ENCODE results near the gene CTDSP1.
A peak's percentile ranks its signal among the peaks of the same experiment; 100 is the strongest.

Gene CTDSP1, protein sequence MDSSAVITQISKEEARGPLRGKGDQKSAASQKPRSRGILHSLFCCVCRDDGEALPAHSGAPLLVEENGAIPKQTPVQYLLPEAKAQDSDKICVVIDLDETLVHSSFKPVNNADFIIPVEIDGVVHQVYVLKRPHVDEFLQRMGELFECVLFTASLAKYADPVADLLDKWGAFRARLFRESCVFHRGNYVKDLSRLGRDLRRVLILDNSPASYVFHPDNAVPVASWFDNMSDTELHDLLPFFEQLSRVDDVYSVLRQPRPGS

DNA sequence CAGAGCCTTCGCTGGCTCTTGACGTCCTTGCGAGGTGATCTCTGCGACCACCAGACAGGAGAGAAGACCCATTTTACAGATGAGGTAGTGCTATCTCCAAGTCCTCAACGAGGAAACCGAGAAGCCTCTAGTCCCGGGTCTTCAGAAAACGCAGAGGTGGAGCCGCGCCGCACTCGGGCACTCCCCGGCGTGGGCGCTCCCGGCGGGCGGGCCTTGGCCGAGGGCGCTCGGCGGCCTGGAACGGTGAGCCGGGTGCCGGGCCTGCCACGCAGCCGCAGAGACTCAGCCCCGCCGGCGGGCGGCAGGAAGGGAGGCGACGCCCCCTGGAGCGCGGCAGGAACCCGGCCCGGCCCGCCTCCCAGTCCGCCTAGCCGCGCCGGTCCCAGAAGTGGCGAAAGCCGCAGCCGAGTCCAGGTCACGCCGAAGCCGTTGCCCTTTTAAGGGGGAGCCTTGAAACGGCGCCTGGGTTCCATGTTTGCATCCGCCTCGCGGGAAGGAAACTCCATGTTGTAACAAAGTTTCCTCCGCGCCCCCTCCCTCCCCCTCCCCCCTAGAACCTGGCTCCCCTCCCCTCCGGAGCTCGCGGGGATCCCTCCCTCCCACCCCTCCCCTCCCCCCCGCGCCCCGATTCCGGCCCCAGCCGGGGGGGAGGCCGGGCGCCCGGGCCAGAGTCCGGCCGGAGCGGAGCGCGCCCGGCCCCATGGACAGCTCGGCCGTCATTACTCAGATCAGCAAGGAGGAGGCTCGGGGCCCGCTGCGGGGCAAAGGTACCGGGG lies at the start of gene CTDSP1:
Gene CTDSP1 (plus strand): TSS at position 478 of the 776 bp plus-strand sequence. CDS start 223 bp downstream, at position 701.
- DNase-seq, result peak; percentile 82

DNA sequence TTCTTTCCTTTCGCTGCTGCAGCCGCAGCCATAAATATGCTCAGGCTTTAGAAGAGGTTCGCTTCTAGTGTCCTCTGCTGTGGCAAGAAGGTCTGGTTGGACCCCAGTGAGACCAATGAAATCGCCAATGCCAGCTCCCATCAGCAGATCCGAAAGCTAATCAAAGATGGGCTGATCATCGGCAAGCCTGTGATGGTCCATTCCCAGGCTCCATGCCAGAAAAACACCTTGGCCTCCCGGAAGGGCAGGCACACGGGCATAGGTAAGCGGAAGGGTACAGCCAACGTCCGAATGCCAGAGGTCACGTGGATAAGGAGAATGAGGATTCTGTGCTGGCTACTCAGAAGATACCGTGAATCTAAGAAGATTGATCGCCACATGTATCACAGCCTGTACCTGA lies 45.6 kb upstream of the CTDSP1 start:
- no peak for DNase-seq

DNA sequence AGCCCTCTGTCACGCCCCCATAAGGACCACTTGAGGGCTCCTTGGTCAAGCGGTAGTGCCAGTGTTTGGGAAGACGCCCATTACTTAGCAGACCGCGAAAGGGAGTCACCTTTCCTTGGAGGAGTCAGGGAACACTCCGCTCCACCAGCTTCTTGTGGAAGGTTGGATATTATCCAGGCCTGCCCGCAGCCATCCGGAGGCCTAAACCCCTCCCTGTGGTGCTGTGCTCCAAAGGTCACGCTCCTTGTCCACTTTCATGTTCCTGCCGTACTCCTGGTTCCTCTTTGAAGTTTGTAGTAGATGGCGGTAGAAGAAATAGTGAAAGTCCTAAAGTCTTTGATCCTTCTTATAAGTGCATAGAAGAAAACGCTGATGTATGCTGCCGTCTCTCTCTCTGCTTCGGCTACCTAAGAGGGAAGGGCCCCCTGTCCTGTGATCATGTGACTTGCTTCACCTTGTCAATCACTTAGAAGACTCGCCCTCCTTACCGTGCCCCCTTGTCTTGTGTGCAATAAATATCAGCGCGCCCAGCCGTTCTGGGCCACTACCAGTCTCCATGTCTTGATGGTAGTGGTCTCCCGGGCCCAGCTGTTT lies 44.7 kb upstream of the CTDSP1 start:
- no peak for DNase-seq

GRCh38 chr2:218357236-218358177 lies 42.2 kb upstream of the CTDSP1 start:
- DNase-seq, result no peak

GRCh38 chr2:218360453-218360852 lies 39.2 kb upstream of the CTDSP1 start:
- DNase-seq, result no peak

DNA sequence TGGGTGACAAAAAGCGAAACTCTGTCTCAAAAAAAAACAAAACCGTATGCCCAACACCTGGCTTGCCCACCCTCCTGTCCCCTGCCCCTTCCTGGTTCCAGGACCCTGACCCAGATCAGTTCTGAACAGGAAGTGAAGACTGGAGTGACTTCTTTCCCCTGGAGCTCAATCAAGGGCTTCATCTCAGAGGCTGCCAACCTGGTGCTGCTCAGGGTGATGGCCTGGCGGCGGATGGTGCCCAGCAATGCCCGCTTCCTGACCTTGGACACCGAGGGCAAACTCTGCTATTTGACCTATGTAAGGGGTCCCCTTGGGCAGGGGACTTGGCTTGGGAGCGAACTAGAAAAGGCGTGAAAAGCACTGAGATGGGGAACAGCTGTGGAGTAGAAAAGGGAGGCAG lies 37.1 kb upstream of the CTDSP1 start:
- no peak for DNase-seq

DNA sequence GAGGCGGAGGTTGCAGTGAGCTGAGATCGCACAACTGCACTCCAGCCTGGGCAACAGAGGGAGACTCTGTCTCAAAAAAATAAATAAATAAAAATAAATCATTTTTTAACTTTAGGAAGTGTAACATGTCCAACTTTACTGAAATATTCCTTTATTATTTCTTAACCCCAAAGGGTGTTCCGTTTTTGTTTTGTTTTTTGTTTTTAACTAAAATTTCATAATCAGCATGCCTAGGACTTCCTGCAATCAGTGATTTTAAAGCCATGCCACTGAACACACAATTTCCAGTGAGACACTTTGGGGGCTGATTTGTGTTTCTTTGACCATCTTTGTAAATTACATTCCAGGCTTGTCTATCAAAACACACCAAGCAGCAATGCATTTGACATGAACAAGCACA lies 35.9 kb upstream of the CTDSP1 start:
- no peak for DNase-seq

DNA sequence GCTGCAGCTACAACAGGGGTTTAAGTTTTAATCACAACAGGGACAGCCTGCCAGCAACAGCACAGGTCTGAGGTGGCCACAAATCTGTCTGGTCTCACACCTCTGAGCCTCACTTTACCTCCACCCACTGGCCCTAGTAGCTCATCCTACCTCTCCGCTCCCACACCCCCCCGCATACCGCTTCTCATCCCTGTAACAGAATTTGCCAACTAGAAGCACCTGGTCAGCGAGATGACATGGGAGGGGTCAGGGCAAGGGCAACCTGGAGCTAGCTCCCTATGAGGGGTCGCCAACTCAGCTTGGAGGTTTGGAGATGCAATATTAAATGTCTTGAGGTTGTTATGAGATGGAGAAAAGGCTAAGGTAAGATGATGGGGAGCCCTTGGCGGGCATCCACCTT lies 35.5 kb upstream of the CTDSP1 start:
- no peak for DNase-seq

GRCh38 chr2:218366621-218367414 lies 32.9 kb upstream of the CTDSP1 start:
- DNase-seq, result no peak

- DNase-seq, result no peak
Measured at GRCh38 chr2:218367415-218368149, 32.1 kb upstream of the CTDSP1 start.

- DNase-seq, result no peak
Measured at GRCh38 chr2:218368150-218368528, 31.5 kb upstream of the CTDSP1 start.

- peak; percentile 17 for DNase-seq
Measured at GRCh38 chr2:218368621-218369153, 31.0 kb upstream of the CTDSP1 start.

- no peak for DNase-seq
Measured at GRCh38 chr2:218369330-218369729, 30.3 kb upstream of the CTDSP1 start.

GRCh38 chr2:218370410-218371063 lies 29.1 kb upstream of the CTDSP1 start:
- no peak for DNase-seq

DNA sequence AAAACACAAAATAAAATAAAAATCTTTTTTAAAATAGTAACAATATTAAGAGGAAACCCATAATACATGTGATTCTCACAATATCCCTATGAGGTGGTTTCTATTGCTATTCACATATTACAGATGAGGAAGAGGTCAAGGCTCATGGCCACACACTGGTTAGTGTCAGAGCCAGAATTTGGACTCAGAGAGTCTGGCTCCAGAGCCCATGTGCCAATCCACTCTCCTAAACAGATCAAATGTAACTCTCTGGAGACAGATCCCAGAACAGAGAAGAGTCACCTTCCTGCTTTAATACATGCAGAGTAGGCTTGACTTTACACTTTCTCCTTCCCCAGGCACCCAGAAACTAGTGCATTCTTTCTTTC lies 27.7 kb upstream of the CTDSP1 start:
- DNase-seq, result no peak

- no peak for DNase-seq
Measured at GRCh38 chr2:218374795-218375194, 24.9 kb upstream of the CTDSP1 start.

DNA sequence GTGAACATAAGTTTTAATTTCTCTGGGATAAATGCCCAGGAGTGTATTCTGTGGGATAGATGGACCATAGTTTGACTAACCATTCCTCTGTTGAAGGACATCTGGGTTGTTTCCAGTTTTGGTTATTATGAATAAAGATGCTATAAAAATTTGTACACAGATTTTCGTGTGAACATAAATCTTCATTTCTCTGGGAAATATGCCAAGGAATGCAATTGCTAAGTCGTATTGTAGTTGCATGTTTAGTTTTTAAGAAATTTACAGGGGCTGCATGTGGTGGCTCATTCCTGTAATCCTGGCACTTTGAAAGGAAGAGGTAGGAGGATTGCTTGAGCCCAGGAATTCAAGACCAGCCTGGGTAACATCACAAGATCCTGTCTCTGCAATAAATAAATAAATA lies 24.5 kb upstream of the CTDSP1 start:
- no peak for DNase-seq

GRCh38 chr2:218378053-218378452 lies 21.6 kb upstream of the CTDSP1 start:
- no peak for DNase-seq

DNA sequence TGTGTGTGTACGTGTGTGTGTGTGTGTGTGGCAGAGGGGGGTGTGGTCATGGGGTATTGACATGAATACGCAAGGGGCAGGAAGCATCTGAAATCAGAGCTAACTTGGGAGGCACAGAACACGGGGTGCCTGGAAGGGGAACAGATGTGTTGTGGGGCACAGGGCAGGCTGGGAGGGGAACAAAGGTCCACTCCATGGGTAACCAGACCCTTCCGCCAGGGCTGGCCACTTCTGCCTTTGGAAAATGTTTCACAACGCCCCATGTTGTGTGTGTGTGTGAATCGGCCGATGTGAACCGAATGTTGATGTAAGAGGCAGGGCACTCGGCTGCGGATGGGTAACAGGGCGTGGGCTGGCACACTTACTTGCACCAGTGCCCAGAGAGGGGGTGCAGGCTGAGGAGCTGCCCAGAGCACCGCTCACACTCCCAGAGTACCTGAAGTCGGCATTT lies 17.7 kb upstream of the CTDSP1 start, which contains the start of gene SLC11A1:
Gene SLC11A1 (plus strand): TSS at position 358 of the 451 bp plus-strand sequence. CDS start 96 bp downstream, outside the sequence.
- DNase-seq, result no peak

GRCh38 chr2:218382785-218383184 lies 16.9 kb upstream of the CTDSP1 start:
- DNase-seq, result no peak
